ENCODE measurements around the gene PCF11.

DNA sequence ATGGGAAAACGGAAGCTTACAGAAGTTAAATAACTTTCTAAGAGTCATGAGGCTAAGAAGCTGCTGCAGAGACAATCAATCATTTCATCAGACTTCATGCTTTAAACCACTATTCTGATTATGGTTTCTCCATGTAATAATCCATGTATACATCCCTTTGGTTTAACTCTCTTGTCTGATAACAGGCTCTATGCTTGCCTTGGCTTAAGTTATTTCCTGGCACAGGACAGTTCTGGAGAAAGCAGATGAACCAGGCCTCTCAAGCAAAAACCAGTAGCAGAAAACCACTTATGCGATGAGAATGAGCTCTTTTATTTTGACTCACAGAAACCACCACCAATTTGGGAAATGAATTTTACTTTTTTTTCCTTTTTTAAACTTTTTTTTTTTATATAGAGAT is 6.5 kb upstream of the PCF11 start:
- TF ChIP-seq, protein P1, sequence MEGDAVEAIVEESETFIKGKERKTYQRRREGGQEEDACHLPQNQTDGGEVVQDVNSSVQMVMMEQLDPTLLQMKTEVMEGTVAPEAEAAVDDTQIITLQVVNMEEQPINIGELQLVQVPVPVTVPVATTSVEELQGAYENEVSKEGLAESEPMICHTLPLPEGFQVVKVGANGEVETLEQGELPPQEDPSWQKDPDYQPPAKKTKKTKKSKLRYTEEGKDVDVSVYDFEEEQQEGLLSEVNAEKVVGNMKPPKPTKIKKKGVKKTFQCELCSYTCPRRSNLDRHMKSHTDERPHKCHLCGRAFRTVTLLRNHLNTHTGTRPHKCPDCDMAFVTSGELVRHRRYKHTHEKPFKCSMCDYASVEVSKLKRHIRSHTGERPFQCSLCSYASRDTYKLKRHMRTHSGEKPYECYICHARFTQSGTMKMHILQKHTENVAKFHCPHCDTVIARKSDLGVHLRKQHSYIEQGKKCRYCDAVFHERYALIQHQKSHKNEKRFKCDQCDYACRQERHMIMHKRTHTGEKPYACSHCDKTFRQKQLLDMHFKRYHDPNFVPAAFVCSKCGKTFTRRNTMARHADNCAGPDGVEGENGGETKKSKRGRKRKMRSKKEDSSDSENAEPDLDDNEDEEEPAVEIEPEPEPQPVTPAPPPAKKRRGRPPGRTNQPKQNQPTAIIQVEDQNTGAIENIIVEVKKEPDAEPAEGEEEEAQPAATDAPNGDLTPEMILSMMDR (conservative IDR thresholded peaks at IDR 0.05): no peak
- TF ChIP-seq EZH2 (IDR thresholded peaks at IDR 0.05; ENCODE audit: low read depth): no peak

Data from PC-9 (cell line).